Measurements from ENCODE around the gene TSHZ2. TPM values are rescaled to one million over a fixed set of nuclear protein-coding genes. Genes with fewer than 3 reads are reported as not detected.
A peak's percentile ranks its signal among the peaks of the same experiment; 100 is the strongest.

The TSHZ2 gene
- total RNA-seq, 1 donor from 2014 or later, result 4.9 TPM

GRCh38 chr20:53195876-53196610 is 223.9 kb downstream of the TSHZ2 start:
- ATAC-seq (ENCODE audit: poor library complexity) (no peak), DNase-seq (no peak)
- intact Hi-C loops (cut with DNase I), result no loop called here

- ATAC-seq (ENCODE audit: poor library complexity) (no peak), DNase-seq (no peak)
- intact Hi-C loops (cut with DNase I), result no loop called here
These were observed 229.4 kb downstream of the TSHZ2 start for GRCh38 chr20:53201588-53201987.

DNA sequence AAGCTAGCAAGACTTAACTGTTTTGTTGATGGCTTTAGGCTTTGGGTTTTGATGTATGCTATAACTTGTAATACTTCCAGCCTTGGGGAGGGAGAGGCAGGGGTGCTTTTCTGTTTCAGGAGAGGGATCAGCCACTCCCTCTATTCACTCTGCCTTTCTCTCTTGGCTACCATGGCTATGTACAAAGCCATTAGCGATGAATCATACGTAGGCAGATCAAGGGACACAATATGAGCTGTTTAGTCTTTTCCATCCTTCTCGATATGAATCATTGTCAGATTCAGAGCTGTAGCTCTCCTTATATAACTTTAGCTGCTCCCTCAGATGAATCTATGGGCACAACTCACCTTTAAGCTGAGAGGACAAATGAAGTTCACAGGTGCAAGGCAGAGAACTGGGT is 230.6 kb downstream of the TSHZ2 start:
- ATAC-seq (ENCODE audit: poor library complexity) (no peak), DNase-seq (no peak)
- intact Hi-C loops (cut with DNase I), result no loop called here

DNA sequence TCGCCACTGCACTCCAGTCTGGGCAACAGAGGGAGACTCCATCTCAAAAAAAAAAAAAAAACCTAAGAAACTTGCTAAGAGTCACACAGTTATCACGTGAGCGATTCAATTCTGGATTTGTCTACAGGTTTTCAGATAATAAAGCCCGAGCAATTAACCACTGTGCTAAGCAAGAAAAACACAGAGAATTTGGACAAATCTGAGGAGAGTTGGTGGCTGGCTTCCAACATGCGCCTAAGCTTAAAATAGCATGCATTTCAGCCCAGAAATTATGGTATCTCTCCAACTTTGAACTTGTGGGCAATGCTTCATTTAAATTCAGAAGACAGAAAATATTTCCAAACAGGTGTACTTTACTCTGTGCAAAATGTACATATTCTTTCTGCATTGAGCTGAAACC is 232.9 kb downstream of the TSHZ2 start:
- intact Hi-C loops (cut with DNase I), result no loop called here
- no peak for DNase-seq
- ATAC-seq (ENCODE audit: poor library complexity), result no peak

GRCh38 chr20:53208110-53208832 is 236.1 kb downstream of the TSHZ2 start:
- ATAC-seq (ENCODE audit: poor library complexity) (no peak), DNase-seq (no peak)
- intact Hi-C loops (cut with DNase I), result no loop called here

GRCh38 chr20:53210041-53210440 is 237.9 kb downstream of the TSHZ2 start:
- DNase-seq (no peak), ATAC-seq (ENCODE audit: poor library complexity) (no peak)
- intact Hi-C loops (cut with DNase I), result no loop called here

DNA sequence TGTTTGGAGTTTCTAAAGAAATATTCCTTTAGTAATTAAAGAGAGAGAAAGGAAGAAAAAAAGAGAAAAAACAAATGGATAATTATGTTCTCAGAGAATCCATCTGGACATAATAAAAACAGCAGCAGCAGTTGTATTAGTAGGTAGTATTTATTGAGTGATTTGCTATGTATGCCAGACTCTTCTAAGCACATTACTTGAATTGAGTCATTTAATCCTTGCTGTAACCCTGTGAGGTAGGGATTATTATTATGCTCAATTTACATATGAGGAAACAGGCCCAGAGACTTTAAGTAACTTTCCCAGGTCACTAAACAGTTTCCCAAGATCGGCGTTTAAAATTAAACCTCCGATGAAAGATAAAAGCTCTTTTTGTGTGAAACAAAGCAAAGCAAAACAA is 238.8 kb downstream of the TSHZ2 start:
- DNase-seq, result no peak
- intact Hi-C loops (cut with DNase I), result no loop called here
- ATAC-seq (ENCODE audit: poor library complexity), result no peak

DNA sequence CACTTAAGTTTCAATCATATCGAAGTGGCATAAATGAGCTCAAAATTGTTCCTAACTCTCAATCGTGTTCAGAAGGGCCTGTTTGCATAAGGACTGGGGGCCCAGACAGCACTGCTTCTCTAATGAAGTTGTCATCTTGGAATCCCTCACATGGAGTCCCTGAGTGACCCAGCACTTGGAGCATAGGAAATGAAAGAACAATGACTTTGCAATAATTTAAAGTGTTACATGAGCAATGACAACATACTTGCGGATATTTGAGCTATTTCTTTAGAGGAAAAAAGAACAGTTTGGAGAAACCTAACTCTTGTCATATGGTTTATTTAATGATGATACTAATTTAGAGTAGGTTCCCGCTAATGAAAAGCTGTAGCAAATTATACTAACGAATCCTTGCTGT is 239.9 kb downstream of the TSHZ2 start:
- intact Hi-C loops (cut with DNase I), result no loop called here
- DNase-seq, result no peak
- no peak for ATAC-seq (ENCODE audit: poor library complexity)

DNA sequence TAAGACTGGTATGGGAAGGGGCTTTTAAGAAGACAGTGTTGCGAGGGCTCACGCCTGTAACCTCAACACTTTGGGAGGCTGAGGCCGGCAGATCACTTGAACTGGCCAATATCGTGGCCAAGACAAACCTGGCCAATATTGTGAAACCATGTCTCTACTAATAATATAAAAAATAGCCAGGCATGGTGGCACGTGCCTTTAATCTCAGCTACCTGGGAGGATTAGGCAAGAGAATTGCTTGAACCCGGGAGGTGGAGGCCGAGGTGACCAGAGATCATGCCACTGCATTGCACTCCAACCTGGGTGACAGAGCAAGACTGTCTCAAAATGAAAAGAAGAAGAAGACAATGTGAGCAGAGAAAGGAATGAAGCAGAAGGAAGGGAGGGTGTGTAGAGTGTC is 242.2 kb downstream of the TSHZ2 start:
- ATAC-seq (ENCODE audit: poor library complexity), result no peak
- intact Hi-C loops (cut with DNase I), result no loop called here
- DNase-seq, result no peak

DNA sequence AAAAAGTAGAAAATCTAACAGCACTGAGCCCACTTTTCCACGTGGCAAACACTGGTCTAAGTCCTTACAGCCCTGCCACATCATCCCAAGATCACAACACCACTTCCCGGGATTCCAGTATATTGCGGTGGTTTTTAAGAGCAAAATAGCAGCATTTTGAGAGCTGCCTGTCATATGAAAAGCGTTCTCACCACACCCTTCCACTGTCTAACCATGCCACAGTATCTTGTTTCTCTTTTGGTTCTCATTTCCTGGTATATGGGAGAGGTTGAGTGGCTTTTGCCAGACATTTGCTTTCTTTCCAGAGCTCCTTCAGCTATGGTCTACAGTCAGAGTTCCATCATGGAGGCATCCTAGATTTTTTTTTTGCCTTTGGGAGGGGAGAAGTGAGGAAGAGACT is 243.0 kb downstream of the TSHZ2 start:
- no peak for DNase-seq
- ATAC-seq (ENCODE audit: poor library complexity), result no peak
- intact Hi-C loops (cut with DNase I), result no loop called here

GRCh38 chr20:53216478-53216855 is 244.3 kb downstream of the TSHZ2 start:
- ATAC-seq (ENCODE audit: poor library complexity) (no peak), DNase-seq (no peak)
- intact Hi-C loops (cut with DNase I), result no loop called here

- peak; percentile 92 for ATAC-seq (ENCODE audit: poor library complexity)
- peak; percentile 83 for DNase-seq
- intact Hi-C loops (cut with DNase I), result no loop called here
These were observed 244.9 kb downstream of the TSHZ2 start for GRCh38 chr20:53216856-53217576.

GRCh38 chr20:53220482-53221307 is 248.5 kb downstream of the TSHZ2 start:
- intact Hi-C loops (cut with DNase I), result no loop called here
- no peak for ATAC-seq (ENCODE audit: poor library complexity)
- no peak for DNase-seq

- intact Hi-C loops (cut with DNase I), result no loop called here
- ATAC-seq (ENCODE audit: poor library complexity), result no peak
- DNase-seq, result no peak
These were observed 249.6 kb downstream of the TSHZ2 start for GRCh38 chr20:53221731-53222130.

GRCh38 chr20:53222416-53222815 is 250.3 kb downstream of the TSHZ2 start:
- DNase-seq, result no peak
- intact Hi-C loops (cut with DNase I), result no loop called here
- no peak for ATAC-seq (ENCODE audit: poor library complexity)

- no peak for DNase-seq
- ATAC-seq (ENCODE audit: poor library complexity), result no peak
- intact Hi-C loops (cut with DNase I), result no loop called here
These were observed 250.8 kb downstream of the TSHZ2 start for GRCh38 chr20:53222932-53223331.

DNA sequence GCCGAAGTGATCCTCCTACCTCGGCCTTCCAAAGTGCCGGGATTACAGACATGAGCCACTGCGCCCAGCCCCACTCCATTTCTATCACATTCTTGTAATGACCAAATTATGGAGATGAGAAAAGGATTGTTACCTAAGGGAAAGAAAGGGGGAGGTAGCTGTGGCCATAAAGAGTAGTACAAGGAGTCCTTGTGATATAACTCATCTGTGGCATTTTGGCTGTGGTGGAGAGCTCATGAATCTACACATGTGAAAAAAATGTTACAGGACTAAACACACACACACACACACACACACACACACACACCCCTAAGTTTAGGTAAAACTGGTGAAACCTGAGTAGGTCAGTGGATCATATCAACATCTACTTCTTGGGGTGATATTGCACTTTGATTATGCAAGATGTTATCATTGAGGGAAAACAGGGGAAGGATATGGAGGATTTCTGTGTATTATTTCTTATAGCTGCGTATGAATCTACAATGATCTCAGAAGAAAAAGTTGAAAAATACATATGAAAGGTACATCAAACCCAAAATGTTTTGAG is 251.5 kb downstream of the TSHZ2 start:
- no peak for ATAC-seq (ENCODE audit: poor library complexity)
- intact Hi-C loops (cut with DNase I), result no loop called here

GRCh38 chr20:53224851-53225250 is 252.7 kb downstream of the TSHZ2 start:
- intact Hi-C loops (cut with DNase I), result no loop called here
- DNase-seq (no peak), ATAC-seq (ENCODE audit: poor library complexity) (no peak)

More for the DNA sequence above, 251.5 kb downstream of the TSHZ2 start:
- no peak for DNase-seq

- no peak for ATAC-seq (ENCODE audit: poor library complexity)
- DNase-seq, result no peak
- intact Hi-C loops (cut with DNase I), result no loop called here
These were observed 254.7 kb downstream of the TSHZ2 start for GRCh38 chr20:53226826-53227225.

Measured in Right ventricle myocardium superior (tissue), 1 donor.